Hindlimb muscle (tissue), 1 donor: ENCODE measurements around the gene HORMAD1. TPM values are rescaled to one million over a fixed set of nuclear protein-coding genes. Genes with fewer than 3 reads are reported as not detected.
"Not testable (repeated sequence)": the region's sequence is repeated elsewhere in the genome, so short reads cannot be mapped to it uniquely, and the experiment has no call there.

Experiments used
- DNase-seq: peaks from one replicate; pipeline ENCODE4 v3.0.0-alpha.2; 2013
- polyA plus RNA-seq: library from polyadenylated mRNA; unstranded; fragments of 120-200 nt; gene quantifications from one replicate; pipeline ENCODE4 v1.2.1, GENCODE V29; 2013; ENCODE audit not compliant: insufficient read length

Gene HORMAD1
- polyA plus RNA-seq, 1 donor: not detected

DNA sequence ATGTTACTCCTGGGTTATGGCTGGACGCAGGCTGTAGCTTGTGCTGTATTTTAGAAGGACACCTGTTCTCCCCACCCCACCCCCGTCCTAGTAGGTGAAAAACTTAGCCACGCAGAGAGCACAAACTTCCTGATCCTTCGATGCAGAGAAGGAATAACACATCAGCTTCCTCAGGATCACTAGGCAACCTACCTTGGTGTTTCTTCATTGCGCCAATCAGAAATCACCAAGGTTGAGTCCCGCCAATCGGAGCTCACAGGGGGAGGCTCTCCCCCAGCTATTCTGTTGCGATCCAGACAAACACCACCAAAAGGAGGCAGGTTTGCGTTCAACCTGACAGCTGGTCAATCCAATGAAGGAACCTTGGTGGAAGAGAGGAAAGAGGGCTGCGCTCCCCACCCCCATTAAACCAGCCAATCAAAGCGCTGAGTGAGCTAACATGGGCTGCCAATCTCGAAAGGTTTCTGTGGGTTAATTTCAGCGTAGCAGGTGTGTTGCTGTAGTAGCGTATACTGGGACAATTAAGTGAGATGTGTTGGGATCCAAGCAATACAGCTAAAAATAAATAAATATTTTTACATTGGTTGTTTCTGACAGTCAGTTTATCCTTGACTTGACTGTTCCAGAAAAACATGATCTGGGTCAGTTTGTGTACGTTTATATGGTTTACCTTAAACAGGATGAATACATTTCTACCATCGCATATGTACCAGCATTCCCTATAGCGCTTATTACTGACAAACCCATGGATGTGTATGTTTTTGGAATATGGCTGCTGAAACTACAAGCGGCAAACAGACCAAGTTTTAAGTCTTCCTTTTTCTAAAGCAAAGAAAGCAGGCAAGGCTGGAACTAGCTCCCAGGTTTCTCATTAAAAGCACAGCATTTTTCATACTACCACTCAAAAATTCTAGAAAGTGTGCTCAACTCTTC, 23.4 kb downstream of the HORMAD1 start, which contains the start of gene GOLPH3L:
Gene GOLPH3L, minus strand, starts transcription at position 160 of the 933 bp plus-strand sequence. CDS start 2,316 bp downstream, outside the sequence.
- peak; percentile 95 for DNase-seq

GRCh38 chr1:150696590-150696989, 24.1 kb downstream of the HORMAD1 start:
- DNase-seq: peak; percentile 1

- no peak for DNase-seq
Measured at GRCh38 chr1:150696162-150696561, 24.5 kb downstream of the HORMAD1 start.

GRCh38 chr1:150695561-150695960, 25.1 kb downstream of the HORMAD1 start:
- no peak for DNase-seq

- no peak for DNase-seq
Measured at GRCh38 chr1:150692720-150693119, 28.0 kb downstream of the HORMAD1 start.

DNA sequence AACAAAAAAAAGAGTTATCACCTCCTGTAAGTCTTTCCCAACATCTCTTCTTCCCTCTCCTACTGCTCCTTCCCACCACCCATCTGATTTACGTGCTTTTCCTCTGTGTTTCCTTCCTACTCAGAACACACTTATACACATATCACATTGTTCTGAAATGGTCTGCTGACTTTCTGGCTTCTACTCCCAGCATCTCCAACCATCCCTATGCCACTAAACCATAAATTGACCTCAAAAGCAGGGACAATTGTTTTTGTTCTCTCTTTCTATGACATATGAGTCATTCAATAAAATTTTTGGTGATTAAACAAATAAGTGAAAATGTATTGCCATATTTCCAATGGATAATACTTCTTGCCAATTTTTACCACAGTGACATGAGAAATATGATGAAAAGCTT, 31.9 kb downstream of the HORMAD1 start:
- no peak for DNase-seq

DNA sequence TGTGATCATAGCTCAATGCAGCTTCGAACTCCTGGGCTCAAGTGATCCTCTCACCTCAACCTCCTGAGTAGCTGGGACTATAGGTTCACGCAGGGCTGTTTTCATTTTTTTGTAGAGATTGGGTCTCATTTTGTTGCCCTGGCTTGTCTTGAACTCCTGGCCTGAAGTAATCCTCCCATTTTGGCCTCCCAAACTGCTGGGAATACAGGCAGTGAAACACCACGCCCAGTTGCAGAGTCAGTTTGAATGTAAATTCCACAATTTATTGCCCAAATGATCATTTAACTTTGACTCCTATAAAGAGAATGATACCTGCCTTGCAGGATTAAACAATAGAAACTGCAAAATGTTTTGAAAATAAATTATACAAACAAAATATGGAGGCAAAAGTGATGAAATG, 34.4 kb downstream of the HORMAD1 start:
- DNase-seq: no peak

- no peak for DNase-seq
Measured at GRCh38 chr1:150683914-150684313, 36.8 kb downstream of the HORMAD1 start.

- DNase-seq: no peak
Measured at GRCh38 chr1:150678988-150679387, 41.7 kb downstream of the HORMAD1 start.

- no peak for DNase-seq
Measured at GRCh38 chr1:150674881-150675280, 45.8 kb downstream of the HORMAD1 start.

- DNase-seq: no peak
Measured at GRCh38 chr1:150663321-150663720, 57.4 kb downstream of the HORMAD1 start.

DNA sequence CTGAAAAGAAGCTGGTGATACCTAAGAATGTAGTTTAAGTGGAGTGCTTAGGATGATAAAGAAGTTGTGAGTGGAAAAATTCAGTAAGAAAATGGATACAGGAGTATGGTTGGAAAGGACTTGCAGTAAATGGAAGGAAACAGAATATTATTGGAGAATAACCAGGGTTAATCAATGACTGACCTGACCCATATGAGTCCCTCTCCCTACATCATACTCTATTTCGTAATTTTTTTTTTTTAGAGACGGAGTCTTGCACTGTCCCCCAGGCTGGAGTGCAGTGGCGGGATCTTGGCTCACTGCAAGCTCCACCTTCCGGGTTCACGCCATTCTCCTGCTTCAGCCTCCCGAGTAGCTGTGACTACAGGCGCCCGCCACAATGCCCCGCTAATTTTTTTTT, 57.9 kb downstream of the HORMAD1 start:
- no peak for DNase-seq

DNA sequence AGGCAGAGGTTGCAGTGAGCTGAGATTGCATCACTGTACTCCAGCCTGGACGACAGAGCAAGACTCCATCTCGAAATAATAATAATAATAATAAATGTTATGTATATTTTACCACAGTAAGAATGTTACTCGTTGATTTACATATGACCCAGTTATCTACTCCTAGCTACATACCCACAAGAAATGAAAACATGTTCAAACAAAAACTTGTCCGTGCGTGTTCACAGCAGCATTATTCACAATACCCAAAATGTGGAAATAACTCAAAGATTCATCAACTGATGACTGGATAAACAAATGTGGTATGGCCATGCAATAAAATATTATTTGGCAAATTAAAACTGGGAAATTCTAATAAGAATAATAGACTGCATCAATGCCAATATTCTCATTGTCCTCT, 59.5 kb downstream of the HORMAD1 start:
- no peak for DNase-seq

GRCh38 chr1:150660584-150660983, 60.1 kb downstream of the HORMAD1 start:
- DNase-seq: no peak

DNA sequence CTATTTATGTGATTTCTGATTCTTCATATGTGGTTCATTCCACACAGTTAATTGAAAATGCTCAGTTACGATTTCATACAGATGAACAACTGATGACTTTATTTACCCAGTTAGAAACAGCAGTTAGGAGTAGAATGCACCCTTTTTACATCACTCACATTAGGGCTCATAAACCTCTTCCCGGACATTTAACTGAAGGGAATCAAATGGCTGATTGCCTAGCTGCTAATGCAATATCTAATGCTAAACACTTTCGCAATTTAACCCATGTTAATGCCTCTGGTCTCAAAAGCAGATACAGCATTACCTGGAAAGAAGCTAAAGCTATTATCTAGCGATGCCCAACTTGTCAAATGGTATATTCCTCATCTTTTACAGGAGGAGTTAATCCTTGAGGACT, 63.6 kb downstream of the HORMAD1 start:
- not testable (repeated sequence) for DNase-seq

GRCh38 chr1:150654635-150655034, 66.1 kb downstream of the HORMAD1 start:
- DNase-seq: not testable (repeated sequence)

DNA sequence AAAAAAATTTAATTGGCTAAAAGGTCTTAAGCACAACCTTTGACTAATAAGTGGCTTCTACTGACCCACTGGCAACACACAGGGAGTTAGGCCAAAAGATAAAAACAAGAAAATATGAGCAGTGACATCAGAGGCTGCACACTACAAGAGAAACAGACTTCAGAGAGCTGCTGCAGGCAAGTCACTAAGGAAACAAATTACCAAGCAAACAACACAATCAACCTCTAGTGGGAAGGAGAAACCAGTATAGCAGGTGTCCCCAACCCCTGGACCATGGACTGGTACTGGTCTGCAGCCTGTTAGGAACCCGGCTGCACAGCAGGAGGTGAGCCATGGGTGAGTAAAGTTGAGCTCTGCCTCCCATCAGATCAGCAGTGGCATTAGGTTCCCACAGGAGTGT, 70.5 kb downstream of the HORMAD1 start:
- no peak for DNase-seq

- DNase-seq: no peak
Measured at GRCh38 chr1:150649441-150650075, 71.1 kb downstream of the HORMAD1 start.

Other genes with a start within 250 kb of the HORMAD1 start
- gene TARS2, start 233.5 kb downstream of the HORMAD1 start, polyA plus RNA-seq: 27.9 TPM
- 4.2 TPM for gene ECM1, start 212.8 kb downstream of the HORMAD1 start, polyA plus RNA-seq
- gene FALEC, start 205.1 kb downstream of the HORMAD1 start, polyA plus RNA-seq: 1.9 TPM
- gene ADAMTSL4, start 171.5 kb downstream of the HORMAD1 start, polyA plus RNA-seq: 65.4 TPM
- gene MCL1, start 141.3 kb downstream of the HORMAD1 start, polyA plus RNA-seq: 133 TPM
- gene ENSA, start 91.3 kb downstream of the HORMAD1 start, polyA plus RNA-seq: 97.4 TPM
- gene GOLPH3L, start 23.7 kb downstream of the HORMAD1 start, polyA plus RNA-seq: 19.7 TPM
- gene CTSS, start 44.9 kb upstream of the HORMAD1 start, polyA plus RNA-seq: 19.2 TPM
- gene CTSK, start 87.4 kb upstream of the HORMAD1 start, polyA plus RNA-seq: 44.8 TPM
- 34.4 TPM for gene ARNT, start 155.7 kb upstream of the HORMAD1 start, polyA plus RNA-seq
- gene CTXND2, start 166.2 kb upstream of the HORMAD1 start, polyA plus RNA-seq: not detected
- gene SETDB1, start 205.5 kb upstream of the HORMAD1 start, polyA plus RNA-seq: 45.0 TPM